Gastrocnemius medialis (tissue), 4 donors: ENCODE data around the gene ESRRG.

Experiments used
- CTCF ChIP-seq, 5 experiments: fragments of 450-650 bp in 3 of 5; fragments of 200-600 bp in 2 of 5; sonication (generic) in 2 of 5; IDR thresholded peaks in 4 of 5; conservative IDR thresholded peaks in 1 of 5; 1 replicate in 4 of 5; 2 replicates in 1 of 5; pipeline ENCODE4 v1.5.1; 2016 to 2019; ENCODE audit warnings: antibody characterized with exemption in 5 of 5, mild to moderate bottlenecking in 3 of 5, moderate library complexity in 3 of 5
- POLR2A ChIP-seq, 2 donors: fragments of 450-650 bp; IDR thresholded peaks; one replicate each; pipeline ENCODE4 v1.6.1; 2017; ENCODE audit warnings: antibody characterized with exemption in 2 of 2, mild to moderate bottlenecking in 2 of 2, moderate library complexity in 2 of 2

GRCh38 chr1:216461466-216461865 is 261.8 kb downstream of the ESRRG start:
- TF ChIP-seq CTCF (IDR thresholded peaks at IDR 0.05 in 4 of 5, conservative IDR thresholded peaks at IDR 0.05 in 1 of 5) (no peak), POLR2A (IDR thresholded peaks at IDR 0.05) (no peak)
